Colonic mucosa (tissue), 4 donors: ENCODE results near the gene CEMIP. TPM values are rescaled to one million over a fixed set of nuclear protein-coding genes. Genes with fewer than 3 reads are reported as not detected.

Source experiments
- DNase-seq: peaks from one replicate; pipeline ENCODE4 v3.0.0-alpha.2; 2020
- H3K27ac ChIP-seq: fragments of 200-600 bp; one replicate; pipeline ENCODE4 v1.8.0; 2021
- H3K27me3 ChIP-seq: fragments of 200-600 bp; one replicate; pipeline ENCODE4 v1.8.0; 2021
- H3K36me3 ChIP-seq: fragments of 200-600 bp; one replicate; pipeline ENCODE4 v1.8.0; 2021
- H3K4me1 ChIP-seq: fragments of 200-600 bp; one replicate; pipeline ENCODE4 v1.8.0; 2021; ENCODE audit warnings: mild to moderate bottlenecking
- H3K4me3 ChIP-seq: fragments of 200-600 bp; one replicate; pipeline ENCODE4 v1.8.0; 2021
- H3K9ac ChIP-seq, 2 donors: one replicate each; pipeline ENCODE4 v1.7.0; 2013; ENCODE audit warnings: control low read depth in 2 of 2, low read depth in 2 of 2, low read length in 2 of 2
- H3K9me3 ChIP-seq: fragments of 200-600 bp; one replicate; pipeline ENCODE4 v1.8.0; 2021
- intact Hi-C: fragments of 100-400 bp; cut with DNase I; formaldehyde crosslinking; loops from one replicate; pipeline ENCODE4 v1.14.1; 2022
- total RNA-seq, 2 donors: library from RNA; stranded (reverse); fragmentation: NEBNext Ultra II Directional in 1 of 2; extraction: Animal tissue kit (Norgen Biotek cat#: 25700) in 1 of 2; gene quantifications; one replicate each; pipeline ENCODE4 v1.2.1, GENCODE V29; 2021
- TF ChIP-seq, protein P1 (sequence below): fragments of 200-600 bp; IDR thresholded peaks from one replicate; pipeline ENCODE4 v1.8.0; 2022; ENCODE audit warnings: antibody characterized with exemption, mild to moderate bottlenecking
- donor health status: healthy.
- donor health status: DM: no; HTN: no; CAD: no.
- donor health status: DM: no; HTN: no; CAD: no.

CEMIP gene
- total RNA-seq, 2 donors from 2014 or later: 2.1 to 2.9 TPM

DNA sequence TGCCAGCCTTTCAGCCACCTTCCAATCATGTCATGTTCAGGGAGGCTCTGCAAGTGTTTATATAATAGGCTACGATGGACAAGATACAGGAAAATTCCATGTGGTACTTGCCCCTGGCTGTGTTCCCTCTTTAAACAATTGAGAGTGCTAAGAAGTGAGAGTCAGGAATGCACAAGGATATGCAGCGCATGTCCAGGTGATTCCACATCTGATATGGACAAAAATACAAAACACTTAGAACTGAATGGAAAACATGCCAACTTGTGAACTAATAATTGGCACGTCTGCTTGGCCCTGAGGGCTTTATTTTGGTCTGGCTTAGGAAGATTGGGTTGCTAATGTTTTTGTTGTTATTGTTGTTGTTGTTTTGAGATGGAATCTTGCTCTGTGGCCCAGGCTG is 100.9 kb downstream of the CEMIP start:
- no peak overlapping the region for H3K27ac ChIP-seq
- TF ChIP-seq, protein P1, sequence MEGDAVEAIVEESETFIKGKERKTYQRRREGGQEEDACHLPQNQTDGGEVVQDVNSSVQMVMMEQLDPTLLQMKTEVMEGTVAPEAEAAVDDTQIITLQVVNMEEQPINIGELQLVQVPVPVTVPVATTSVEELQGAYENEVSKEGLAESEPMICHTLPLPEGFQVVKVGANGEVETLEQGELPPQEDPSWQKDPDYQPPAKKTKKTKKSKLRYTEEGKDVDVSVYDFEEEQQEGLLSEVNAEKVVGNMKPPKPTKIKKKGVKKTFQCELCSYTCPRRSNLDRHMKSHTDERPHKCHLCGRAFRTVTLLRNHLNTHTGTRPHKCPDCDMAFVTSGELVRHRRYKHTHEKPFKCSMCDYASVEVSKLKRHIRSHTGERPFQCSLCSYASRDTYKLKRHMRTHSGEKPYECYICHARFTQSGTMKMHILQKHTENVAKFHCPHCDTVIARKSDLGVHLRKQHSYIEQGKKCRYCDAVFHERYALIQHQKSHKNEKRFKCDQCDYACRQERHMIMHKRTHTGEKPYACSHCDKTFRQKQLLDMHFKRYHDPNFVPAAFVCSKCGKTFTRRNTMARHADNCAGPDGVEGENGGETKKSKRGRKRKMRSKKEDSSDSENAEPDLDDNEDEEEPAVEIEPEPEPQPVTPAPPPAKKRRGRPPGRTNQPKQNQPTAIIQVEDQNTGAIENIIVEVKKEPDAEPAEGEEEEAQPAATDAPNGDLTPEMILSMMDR: no peak
- no peak overlapping the region for H3K4me3 ChIP-seq
- H3K36me3 ChIP-seq: no peaks in the 10 kb centered on the region
- intact Hi-C loops: no loop called here
- no peaks in the 10 kb centered on the region for H3K4me1 ChIP-seq
- H3K9ac ChIP-seq: no peak overlapping the region
- no peaks in the 10 kb centered on the region for H3K27me3 ChIP-seq
- no peak for DNase-seq
- no peaks in the 10 kb centered on the region for H3K9me3 ChIP-seq

GRCh38 chr15:80883641-80884040 is 104.5 kb downstream of the CEMIP start:
- TF ChIP-seq, protein P1: no peak
- intact Hi-C loops: no loop called here
- no peaks in the 10 kb centered on the region for H3K36me3 ChIP-seq
- no peak for DNase-seq
- no peak overlapping the region for H3K9ac ChIP-seq
- no peaks in the 10 kb centered on the region for H3K4me1 ChIP-seq
- H3K27me3 ChIP-seq: no peaks in the 10 kb centered on the region
- H3K27ac ChIP-seq: no peak overlapping the region
- H3K9me3 ChIP-seq: no peaks in the 10 kb centered on the region
- no peak overlapping the region for H3K4me3 ChIP-seq

GRCh38 chr15:80885016-80885579 is 105.9 kb downstream of the CEMIP start:
- TF ChIP-seq, protein P1: no peak
- no peak overlapping the region for H3K9ac ChIP-seq
- no peak for DNase-seq

DNA sequence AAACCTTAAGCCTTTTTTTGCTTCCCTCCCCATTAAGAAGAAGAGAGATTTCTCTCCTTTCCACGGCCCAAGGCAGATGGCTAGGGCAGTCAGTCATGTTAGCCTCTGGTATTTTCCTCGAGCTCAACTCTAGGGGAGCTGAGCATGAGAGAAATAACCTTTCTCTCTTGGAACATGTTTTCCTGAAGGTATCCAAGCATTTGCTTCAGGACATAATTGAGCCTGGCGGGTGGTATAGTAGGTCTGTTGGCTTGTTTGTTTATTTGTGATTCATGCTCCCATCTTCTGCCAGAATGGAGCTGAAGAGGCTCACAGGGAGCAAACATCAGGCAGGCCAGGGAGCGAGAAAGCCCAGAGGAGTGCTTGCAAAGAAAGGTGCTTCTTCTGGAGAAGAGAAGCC is 108.0 kb downstream of the CEMIP start:
- no peaks in the 10 kb centered on the region for H3K36me3 ChIP-seq
- no peak overlapping the region for H3K9ac ChIP-seq
- H3K4me1 ChIP-seq: no peaks in the 10 kb centered on the region
- no peak overlapping the region for H3K4me3 ChIP-seq
- H3K27me3 ChIP-seq: no peaks in the 10 kb centered on the region
- no peak for DNase-seq
- TF ChIP-seq, protein P1: no peak
- intact Hi-C loops: no loop called here
- H3K27ac ChIP-seq: no peak overlapping the region
- no peaks in the 10 kb centered on the region for H3K9me3 ChIP-seq

More at GRCh38 chr15:80885016-80885579, 105.9 kb downstream of the CEMIP start:
- no peak overlapping the region for H3K4me3 ChIP-seq
- H3K36me3 ChIP-seq: no peaks in the 10 kb centered on the region
- no peak overlapping the region for H3K27ac ChIP-seq
- no peaks in the 10 kb centered on the region for H3K4me1 ChIP-seq
- no peaks in the 10 kb centered on the region for H3K9me3 ChIP-seq
- no peaks in the 10 kb centered on the region for H3K27me3 ChIP-seq
- intact Hi-C loops: no loop called here

DNA sequence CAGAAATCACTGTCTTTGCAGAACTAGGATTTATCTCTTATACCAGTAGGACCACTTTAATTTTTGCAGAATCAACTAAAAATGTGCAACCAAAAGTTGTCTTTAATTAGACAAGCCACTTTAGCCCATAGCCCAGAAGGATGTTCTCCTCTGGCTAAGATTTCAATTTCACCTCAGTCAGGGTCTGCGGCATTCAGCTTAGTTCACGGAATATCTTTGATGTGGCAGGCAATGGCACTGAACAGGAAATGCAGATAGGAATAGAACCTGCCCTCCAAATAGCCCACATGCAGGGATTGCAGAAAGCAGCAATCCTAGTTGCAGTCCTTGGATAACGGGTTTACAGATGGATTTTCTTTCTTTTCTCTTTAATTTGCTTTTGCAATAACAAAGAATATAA is 109.7 kb downstream of the CEMIP start:
- Histone ChIP-seq H3K9me3 (no peaks in the 10 kb centered on the region), H3K9ac (no peak overlapping the region), H3K27me3 (no peaks in the 10 kb centered on the region), H3K4me3 (no peak overlapping the region), H3K4me1 (no peaks in the 10 kb centered on the region), H3K27ac (no peak overlapping the region), H3K36me3 (no peaks in the 10 kb centered on the region)
- TF ChIP-seq, protein P1: no peak
- intact Hi-C loops: no loop called here
- DNase-seq: no peak
